Coronary artery (tissue), 2 donors: Measurements from ENCODE around the gene ESPNL.

Experiments
- DNase-seq: peaks from one replicate; pipeline ENCODE4 v3.0.0-alpha.2; 2017; ENCODE audit warnings: low spot score
- H3K27ac ChIP-seq, 2 donors: fragments of 200-600 bp; sonication (generic); one replicate each; pipeline ENCODE4 v1.5.1; 2016 to 2019
- H3K4me3 ChIP-seq: fragments of 200-600 bp; sonication (generic); 2 replicates; pipeline ENCODE4 v1.5.1; 2016; ENCODE audit warnings: mild to moderate bottlenecking, moderate library complexity
- CTCF ChIP-seq: fragments of 200-600 bp; sonication (generic); IDR thresholded peaks from one replicate; pipeline ENCODE4 v1.5.1; 2019; ENCODE audit warnings: antibody characterized with exemption

The ESPNL gene

GRCh38 chr2:238067939-238068338 is 32.2 kb upstream of the ESPNL start:
- no peak for DNase-seq
- H3K27ac ChIP-seq: no peak overlapping the region
- H3K4me3 ChIP-seq: no peak overlapping the region
- no peak for TF ChIP-seq CTCF

- DNase-seq: no peak
- Histone ChIP-seq H3K4me3 (no peak overlapping the region), H3K27ac (no peak overlapping the region)
- no peak for TF ChIP-seq CTCF
Observed at GRCh38 chr2:238069021-238069709, 31.0 kb upstream of the ESPNL start.

- Histone ChIP-seq H3K4me3 (no peak overlapping the region), H3K27ac (no peak overlapping the region)
- no peak for DNase-seq
- TF ChIP-seq CTCF: no peak
Observed at GRCh38 chr2:238069877-238070276, 30.3 kb upstream of the ESPNL start.

GRCh38 chr2:238075397-238075796 is 24.7 kb upstream of the ESPNL start:
- H3K27ac ChIP-seq: no peak overlapping the region
- TF ChIP-seq CTCF: no peak
- DNase-seq: no peak
- no peak overlapping the region for H3K4me3 ChIP-seq

GRCh38 chr2:238077292-238077691 is 22.8 kb upstream of the ESPNL start:
- Histone ChIP-seq H3K27ac (no peak overlapping the region), H3K4me3 (no peak overlapping the region)
- no peak for TF ChIP-seq CTCF
- DNase-seq: no peak

- Histone ChIP-seq H3K4me3 (no peak overlapping the region), H3K27ac (no peak overlapping the region)
- no peak for DNase-seq
- no peak for TF ChIP-seq CTCF
Observed at GRCh38 chr2:238079874-238080327, 20.2 kb upstream of the ESPNL start.

- no peak for DNase-seq
- TF ChIP-seq CTCF: no peak
- no peak overlapping the region for H3K4me3 ChIP-seq
- no peak overlapping the region for H3K27ac ChIP-seq
Observed at GRCh38 chr2:238080518-238080917, 19.6 kb upstream of the ESPNL start.
